NOMO-1 treated with DMSO at 0.1 percent for 48 hours (cell line): ENCODE measurements around the gene CBLIF.
"Not testable (repeated sequence)": the region's sequence is repeated elsewhere in the genome, so short reads cannot be mapped to it uniquely, and the experiment has no call there.

Experiments
- DNase-seq: peaks from one replicate; lab custom pipeline; 2025; ENCODE audit not compliant: unreplicated experiment; lab: John Stamatoyannopoulos, UW

Gene CBLIF

DNA sequence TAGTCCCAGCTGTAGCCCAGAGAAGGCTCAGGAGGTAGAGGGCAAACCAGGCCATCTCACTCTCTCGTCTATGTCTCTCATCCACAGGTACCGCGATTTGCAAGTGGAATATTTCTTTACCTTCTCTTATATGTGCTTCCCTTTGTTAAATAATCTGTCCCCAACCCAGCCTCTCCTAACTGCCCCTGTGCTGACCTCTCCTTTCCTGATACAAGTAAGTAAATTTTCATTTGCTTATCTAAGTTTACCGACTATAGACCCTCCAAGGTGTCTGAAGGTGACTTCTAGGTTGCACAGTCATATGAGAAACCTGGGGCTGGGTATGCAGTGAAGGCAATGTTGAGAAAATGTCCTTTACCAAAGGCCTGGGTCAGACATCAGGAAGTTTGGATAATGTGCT is at the start of gene CBLIF:
TSS of gene CBLIF (minus strand) at position 101 of the 400 bp plus-strand sequence. CDS start at position 55, 46 bp downstream.
- DNase-seq: no peak

DNA sequence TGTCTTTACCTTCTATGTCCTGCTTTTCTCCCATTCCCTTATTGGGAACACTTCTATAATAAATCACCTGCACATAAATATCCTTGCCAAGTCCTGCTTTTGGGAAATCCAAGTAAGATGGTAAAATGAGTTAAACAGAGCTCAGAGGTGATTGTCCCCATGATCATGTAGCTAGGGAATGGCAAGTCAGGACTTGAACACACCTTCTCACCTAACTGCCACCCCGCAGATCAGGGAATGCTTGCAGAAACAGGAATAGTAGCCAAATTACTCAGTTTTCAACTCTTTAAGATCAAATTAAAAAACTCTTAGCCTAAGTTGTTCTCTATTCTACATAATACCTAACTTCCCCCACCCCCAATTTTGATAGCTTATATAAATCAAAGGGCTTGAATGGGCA is 49.3 kb upstream of the CBLIF start:
- DNase-seq: no peak

DNA sequence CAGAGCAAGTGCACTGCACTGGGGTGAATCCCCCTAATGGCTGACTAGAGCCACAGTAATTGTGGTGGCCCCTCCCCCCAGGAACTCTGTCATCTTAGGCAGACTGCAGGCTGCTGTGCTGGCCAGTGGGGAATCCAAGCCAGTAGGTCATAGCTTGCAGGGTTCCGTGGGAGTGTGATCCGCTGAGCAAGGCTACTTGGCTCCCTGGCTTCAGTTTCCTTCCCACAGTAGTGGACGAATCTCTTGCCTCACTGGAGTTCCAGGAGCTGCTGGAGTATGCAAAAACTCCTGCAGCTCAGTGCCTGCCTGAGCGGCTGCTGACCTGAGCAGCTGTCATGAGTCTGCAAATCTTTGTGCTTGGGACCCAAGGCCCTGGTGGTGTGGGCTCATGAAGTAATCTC is 46.5 kb upstream of the CBLIF start:
- DNase-seq: no peak

DNA sequence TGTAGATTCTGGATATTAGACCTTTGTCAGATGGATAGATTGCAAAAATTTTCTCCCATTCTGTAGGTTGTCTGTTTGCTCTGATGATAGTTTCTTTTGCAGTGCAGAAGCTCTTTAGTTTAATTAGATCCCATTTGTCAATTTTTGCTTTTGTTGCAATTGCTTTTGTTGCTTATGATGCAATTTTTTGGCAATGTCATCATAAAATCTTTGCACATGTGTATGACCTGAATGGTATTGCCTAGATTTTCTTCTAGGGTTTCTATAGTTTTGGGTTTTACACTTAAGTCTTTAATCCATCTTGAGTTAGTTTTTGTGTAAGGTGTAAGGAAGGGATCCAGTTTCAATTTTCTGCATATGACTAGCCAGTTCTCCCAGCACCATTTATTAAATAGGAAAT is 41.9 kb upstream of the CBLIF start:
- not testable (repeated sequence) for DNase-seq

DNA sequence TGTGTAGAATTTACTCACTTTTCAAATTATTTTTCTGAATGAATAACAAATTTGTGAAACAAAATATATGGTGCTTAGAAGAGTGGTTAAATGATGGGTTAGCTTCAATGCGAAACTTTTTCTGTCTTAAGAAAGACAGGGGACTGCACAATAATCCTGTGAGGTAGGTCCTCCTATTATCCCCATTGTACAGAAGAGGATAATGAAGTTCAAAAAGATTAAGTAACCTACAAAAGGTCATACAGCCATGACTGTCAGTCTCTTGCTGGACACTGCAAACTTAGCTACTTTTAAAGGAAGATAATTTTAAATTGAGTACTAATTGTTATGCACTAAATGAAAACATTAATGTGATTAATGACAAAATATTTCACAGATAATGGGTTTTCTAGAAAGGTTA is 38.3 kb upstream of the CBLIF start:
- DNase-seq: no peak

DNA sequence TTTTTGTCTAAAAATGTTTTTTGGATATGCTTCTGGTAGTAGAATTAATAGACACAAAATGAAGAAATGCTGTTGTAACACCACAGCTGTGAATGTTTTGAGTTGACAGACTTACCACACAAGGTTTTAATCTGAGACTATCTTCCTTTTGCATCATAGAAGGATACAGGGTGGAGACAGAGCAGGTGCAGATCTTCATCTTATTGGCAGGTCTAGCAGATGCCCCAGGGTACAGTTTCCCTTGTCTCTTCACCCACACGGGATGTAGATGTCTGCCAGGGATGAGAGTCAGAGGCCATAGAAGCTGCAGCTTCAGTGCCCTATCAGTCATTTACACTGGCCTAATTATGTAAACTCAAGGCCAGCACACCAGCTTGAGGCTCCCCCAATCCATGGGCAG is 34.3 kb upstream of the CBLIF start:
- DNase-seq: no peak

DNA sequence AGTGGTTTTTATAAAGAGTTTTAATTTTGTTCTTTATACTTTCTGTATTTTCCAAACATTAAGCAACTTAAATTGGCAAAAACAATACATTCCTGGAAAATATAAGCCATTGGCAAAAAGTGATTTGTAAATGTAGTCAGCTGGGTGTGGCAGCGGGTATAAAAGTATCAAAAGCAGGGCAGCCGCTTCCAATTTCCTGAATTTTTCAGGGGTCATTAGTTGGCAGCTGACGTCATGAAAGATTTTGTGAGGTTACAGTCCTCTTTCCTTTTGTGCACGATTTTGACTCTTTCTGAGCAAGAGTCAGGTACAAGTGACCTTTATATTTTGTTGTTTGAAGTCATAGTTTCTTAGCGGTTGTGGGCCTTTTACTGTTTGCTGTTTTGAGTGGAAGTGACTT is 33.3 kb upstream of the CBLIF start, which contains the start of gene OOSP3:
TSS of gene OOSP3 (plus strand) at position 208 of the 400 bp plus-strand sequence. CDS start at position 235, 27 bp downstream.
- DNase-seq: no peak

DNA sequence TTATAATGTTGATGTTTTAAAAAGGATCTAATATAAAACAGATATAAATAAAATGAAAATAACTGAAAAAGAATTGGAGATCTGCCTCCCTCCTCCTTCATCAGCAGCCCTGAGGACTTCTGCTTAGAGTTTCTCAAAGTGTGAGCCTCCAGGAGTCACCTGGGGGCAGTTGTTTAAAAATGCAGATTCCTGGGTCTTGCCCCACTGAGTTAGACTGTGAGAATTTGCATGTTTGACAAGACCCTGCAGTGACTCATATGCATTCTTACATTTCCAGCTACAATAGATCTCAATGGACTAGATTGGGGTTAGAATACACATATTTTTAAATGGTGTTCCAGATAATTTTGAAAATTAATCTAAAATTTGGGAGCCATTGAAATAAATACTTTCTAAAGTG is 32.5 kb upstream of the CBLIF start:
- DNase-seq: no peak

DNA sequence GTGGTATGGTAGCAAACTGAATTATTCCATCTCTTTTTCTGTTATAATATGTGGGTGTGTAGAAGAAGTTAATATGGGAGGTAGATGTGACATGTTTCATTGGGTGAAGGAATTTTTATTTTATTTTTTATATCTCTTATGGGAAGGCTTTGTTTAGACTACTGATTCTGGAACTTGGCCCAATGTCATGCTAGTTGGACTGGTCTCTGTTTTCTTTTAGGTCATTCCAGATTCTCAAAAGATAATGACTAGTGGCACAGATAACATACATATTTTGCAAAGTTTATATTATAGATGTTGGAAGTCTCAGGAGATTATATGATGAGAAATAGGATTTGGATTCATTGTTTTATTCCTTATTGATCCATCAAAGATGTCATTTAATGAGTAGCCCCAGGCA is 32.0 kb upstream of the CBLIF start:
- no peak for DNase-seq

DNA sequence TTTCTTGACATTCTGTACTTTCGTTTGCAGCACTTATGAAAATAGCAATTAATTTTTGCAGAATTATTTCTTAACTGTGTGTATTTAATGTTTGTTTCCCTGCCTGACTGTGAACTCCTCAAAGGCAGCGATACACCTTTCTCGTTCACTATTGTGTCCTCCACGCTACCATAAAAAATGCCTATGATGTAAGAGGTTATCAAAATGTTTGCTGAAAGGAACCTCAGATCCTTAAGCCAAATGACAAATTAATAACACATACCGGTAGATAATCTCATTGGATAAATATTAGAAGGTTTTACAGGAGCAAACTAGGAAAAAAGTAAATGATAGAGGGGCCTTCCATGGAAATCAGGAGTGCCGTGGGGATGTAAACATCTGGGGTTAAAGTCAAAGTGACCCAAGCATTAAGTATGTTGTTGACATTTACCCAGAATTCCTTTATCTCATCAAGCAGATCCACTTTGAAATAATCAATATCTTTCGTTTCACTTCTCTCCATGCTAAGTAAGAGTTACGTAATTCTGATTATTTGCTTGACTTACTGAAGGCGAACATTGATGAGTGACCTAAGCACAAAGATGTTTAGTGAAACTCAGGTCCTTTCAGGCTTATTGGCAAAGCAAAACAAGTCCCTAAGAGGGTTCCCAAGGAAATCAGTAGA is 30.7 kb upstream of the CBLIF start:
- DNase-seq: no peak

DNA sequence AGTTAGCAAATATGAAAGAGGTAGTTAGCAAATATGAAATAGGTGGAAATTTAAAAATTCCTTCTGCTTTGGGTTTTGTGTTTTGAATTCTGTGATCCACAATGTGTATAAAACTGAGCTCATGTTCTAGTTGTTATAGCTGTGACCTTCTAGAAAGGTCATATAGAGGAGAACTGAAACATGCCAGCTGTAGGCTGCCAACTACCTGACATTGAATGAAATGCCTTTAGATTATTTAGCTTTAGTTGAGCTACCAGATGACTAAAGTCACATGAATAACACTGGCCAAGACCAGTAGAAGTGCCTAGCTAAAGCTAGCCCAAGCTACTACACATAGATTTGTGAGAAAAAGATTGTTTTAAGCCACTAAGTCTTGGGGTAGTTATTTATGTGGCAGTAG is 26.8 kb upstream of the CBLIF start:
- DNase-seq: no peak

DNA sequence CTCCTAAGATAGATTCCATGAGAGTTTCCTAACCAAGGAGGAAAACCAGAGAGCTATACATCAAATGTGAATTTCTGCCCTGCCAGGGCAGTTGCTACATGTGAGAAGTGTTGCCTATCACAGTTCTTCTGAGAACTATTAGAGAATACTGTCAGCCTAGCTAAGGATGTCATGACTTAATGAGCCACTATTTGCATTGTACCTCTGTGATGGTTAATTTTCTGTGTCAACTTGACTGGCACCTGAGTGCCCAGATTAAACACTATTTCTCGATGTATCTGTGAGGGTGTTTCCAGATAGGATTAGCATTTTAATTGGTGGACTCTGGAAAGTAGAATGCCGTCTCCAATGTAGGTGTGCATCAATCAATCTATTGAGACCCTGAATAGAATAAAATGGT is 22.6 kb upstream of the CBLIF start:
- DNase-seq: no peak

DNA sequence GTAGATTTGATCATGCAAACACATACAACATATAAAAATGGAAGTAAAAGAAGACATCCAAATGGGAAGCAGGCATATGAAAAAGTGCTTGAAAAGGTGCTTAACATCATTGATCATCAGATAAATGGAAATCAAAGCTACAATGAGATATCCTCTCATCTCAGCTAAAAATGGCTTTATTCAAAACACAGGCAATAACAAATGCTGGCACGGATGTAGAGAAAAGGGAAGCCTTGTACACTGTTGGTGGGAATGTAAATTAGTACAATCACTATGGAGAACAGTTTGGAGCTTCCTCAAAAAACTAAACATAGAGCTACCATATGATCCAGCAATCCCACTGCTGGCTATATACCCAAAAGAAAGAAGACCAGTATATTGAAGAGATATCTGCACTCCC is 21.5 kb upstream of the CBLIF start:
- no peak for DNase-seq

DNA sequence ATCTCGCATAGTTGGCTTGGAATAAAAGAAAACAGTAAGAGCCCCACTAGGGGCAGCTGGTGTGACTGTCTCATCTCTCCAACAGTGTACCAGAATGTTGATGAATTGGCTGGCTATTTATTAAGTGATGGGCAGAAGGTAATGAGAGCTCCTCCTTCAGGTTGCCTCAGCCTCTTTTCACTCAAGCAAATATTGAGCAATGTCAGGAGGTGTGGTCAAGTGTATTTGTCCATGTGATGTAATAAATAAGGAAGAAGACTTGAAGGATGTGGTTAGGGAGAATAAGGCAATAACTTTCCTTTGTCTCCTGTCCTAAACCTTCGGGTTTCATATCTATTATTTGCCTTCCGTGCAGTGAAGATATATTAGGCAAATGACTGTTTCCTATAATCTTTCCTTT is 21.1 kb upstream of the CBLIF start, which contains the start of gene TCN1:
TSS of gene TCN1 (minus strand) at position 91 of the 400 bp plus-strand sequence. CDS start at position 74, 17 bp downstream.
- peak; percentile 95 for DNase-seq

DNA sequence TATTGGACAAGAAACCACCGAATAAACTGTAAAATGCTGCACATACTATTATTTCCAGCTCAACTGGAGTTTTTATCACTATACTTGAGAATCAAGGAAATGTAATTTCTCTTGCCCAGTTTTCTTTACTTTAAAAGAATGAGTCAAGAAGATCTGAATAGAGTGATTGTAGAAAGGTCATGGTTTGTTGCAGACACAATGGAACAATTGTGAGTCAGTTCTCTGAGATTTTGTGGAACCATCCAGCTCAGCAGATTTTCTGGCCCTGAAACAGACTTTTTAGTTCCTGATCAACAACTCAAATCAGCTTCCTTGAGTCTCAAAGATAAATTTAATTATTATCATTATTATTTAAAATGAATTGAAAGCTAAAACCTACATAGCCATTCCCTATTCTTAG is 19.7 kb upstream of the CBLIF start:
- DNase-seq: no peak

DNA sequence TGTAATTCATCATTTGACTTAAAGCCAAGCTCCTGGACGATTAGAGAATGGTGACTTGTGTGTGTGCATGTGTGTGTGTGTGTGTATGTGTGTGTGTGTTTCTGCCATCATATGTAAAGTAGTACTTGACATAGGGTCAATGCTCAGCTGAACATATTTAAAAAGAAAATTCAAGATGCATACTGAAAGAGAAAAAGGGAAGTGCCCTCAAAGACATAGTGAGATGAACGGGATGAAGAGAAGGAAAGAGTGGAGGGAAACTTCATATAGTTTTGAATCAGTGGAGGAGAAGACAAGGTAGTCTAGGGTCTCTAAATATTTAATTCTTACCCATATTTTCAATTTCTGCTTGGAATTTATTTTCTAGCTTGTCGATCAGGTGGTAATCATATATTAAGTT is 17.0 kb upstream of the CBLIF start:
- peak; percentile 34 for DNase-seq

DNA sequence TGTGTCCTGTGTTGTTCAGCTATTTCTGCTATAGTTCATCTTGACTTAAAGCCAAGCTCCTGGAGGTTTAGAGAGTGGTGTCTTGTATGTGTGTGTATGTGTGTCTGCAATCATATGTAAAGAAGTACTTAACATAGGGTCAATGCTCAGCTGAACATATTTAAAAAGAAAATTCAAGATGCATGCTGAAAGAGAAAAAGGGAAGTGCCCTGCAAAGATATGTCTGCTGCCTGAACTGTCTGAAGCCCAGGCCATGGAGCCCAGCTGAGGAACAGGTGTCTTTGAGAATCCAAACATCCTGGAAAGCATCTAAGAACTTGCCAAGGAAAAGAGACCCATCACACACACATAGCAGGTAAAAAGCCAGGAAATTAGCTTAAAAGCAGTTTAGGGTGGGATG is 14.4 kb upstream of the CBLIF start:
- DNase-seq: no peak

DNA sequence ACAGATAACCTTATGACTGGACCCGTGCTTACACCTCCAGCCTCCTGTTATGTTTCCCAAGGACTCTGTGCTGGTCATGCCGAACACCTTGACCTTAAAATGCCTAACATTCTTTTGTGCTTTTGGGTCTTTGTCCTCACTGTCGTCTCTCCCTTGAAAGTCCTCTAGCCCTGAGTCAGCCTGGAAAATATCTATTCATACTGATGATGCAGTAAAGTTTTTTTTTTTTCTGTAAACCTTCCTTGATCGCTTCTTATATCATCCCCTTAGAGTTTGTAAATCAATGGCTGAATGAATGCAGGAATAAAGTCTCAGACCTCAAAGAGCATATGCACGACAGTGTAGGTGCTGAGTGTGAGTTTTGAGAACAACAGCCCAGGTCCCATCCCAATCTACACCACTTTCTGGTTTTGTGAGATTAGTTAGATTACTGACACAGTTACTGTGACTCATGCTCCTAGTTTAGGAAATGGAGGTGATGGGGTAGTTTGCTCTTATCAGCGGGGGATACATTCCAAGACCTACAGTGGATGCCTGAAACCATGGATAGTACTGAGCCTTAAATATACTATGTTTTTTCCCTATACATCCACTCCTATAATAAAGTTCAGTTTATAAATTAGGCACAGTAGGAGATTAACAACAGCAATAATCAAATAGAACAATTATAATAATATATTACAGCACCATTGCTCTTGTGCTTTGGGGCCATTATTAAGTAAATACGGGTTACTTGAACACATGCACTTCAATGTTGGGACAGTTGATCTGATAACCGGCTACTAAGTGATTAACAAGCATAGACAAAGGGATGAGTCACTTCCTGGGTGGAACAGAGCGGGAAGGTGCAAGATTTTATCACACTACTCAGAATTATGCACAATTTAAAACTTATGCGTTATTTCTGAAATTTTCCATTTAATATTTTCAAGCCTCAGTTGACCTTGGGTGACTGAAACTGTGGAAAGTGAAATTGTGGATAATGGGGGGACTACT is 12.4 kb upstream of the CBLIF start:
- no peak for DNase-seq

DNA sequence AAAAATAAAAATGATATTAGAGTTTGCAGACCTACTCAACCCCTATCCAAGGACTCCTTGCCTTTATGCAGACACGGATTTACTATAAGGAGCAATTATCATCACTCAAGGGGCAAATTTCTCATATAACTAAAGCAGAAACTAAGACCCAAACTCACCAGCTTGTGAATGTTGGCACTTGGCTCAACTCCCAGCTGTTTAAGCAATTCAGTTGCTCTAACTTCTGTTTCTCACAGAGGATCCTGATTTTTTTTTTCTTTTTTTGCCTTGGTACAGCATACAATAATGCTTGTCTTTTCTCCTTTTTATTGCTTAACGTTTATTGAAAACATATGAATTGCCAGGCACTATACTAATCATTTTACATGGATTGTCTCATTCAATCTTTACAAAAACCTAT is 9.6 kb upstream of the CBLIF start:
- no peak for DNase-seq

DNA sequence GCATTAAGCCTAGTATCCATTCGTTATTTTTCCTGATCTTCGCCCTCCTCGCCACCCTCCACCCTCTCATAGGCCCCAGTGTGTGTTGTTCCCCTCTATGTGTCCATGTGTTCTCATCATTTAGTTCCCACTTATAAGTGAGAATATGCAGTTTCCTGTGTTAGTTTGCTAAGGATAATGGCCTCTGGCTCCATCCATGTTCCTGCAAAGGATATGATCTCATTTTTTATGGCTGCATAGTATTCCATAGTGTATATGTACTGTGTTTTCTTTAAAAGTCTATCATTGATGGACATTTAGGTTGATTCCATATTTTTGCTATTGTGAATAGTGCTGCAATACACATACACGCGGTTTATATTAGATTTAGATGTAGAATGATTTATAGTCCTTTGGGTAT is 6.1 kb upstream of the CBLIF start:
- DNase-seq: not testable (repeated sequence)

DNA sequence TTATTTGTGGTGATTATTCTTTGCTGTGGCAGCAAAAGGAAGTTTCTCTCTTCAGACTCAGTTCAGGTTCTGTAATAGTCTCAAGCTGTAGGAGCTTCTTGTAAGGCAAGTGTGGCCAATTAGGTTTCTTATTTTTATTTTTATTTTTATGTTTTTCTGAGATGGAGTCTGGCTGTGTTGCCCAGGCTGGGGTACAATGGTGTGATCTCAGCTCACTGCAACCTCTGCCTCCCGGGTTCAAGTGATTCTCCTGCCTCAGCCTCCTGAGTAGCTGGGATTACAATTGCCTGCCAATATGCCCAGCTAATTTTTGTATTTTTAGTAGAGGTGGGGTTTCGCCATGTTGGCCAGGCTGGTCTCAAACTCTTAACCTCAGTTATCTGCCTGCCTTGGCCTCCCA is 4.3 kb upstream of the CBLIF start:
- not testable (repeated sequence) for DNase-seq

DNA sequence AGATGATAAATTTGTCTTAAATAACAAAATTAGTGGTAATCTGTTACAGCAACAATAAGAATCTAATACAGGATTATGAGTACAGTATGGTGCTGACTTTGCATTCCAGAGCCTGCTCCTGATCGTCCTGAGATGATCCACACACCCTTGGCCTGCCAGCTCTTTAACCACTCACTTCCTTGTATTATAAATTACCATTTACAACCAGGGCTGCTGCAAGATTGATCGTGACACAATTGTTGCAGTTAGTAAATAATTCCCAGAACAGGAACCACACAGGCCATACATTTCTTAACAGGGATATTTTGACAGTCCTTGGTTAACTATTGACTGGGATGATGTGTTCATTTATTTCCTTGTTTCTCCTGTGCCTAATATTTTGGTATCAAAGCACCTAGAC is 3.8 kb upstream of the CBLIF start:
- peak; percentile 22 for DNase-seq
